Non-pigmented ciliary epithelial cell (primary cell): ENCODE data around the gene STEAP3.

Experiments used
- DNase-seq: peaks from one replicate; pipeline ENCODE4 v3.0.0-alpha.2; 2010; ENCODE audit warnings: low read depth

Gene STEAP3

GRCh38 chr2:119295688-119296375, 72.2 kb downstream of the STEAP3 start:
- no peak for DNase-seq

GRCh38 chr2:119301413-119301812, 77.8 kb downstream of the STEAP3 start:
- DNase-seq: peak; percentile 35

- DNase-seq: no peak
These were observed 81.2 kb downstream of the STEAP3 start for GRCh38 chr2:119304847-119305246.

GRCh38 chr2:119305497-119306195, 82.0 kb downstream of the STEAP3 start:
- DNase-seq: no peak

GRCh38 chr2:119306196-119306590, 82.6 kb downstream of the STEAP3 start:
- no peak for DNase-seq

GRCh38 chr2:119307419-119308140, 83.9 kb downstream of the STEAP3 start:
- no peak for DNase-seq

- no peak for DNase-seq
These were observed 85.2 kb downstream of the STEAP3 start for GRCh38 chr2:119308793-119309330.

GRCh38 chr2:119311371-119311770, 87.7 kb downstream of the STEAP3 start:
- DNase-seq: no peak

- no peak for DNase-seq
These were observed 88.2 kb downstream of the STEAP3 start for GRCh38 chr2:119311831-119312230.
